Measurements from ENCODE around the gene CFHR5. TPM values are rescaled to one million over a fixed set of nuclear protein-coding genes. Genes with fewer than 3 reads are reported as not detected.
"Not testable (repeated sequence)": the region's sequence is repeated elsewhere in the genome, so short reads cannot be mapped to it uniquely, and the experiment has no call there.

Gene CFHR5
- not detected for polyA plus RNA-seq (2012; ENCODE audit: insufficient read length, low read depth)

GRCh38 chr1:196977278-196977677, at the start of gene CFHR5:
TSS of gene CFHR5 (plus strand) at chr1:196977556. CDS start at chr1:196977665, 109 bp downstream.
- TF ChIP-seq SIN3A (IDR thresholded peaks at IDR 0.05; ENCODE audit: borderline replicate concordance, insufficient read depth, low read length) = no peak
- no peak for TF ChIP-seq REST (IDR thresholded peaks at IDR 0.05; ENCODE audit: insufficient read depth in 1 of 2, low read depth in 2 of 2, low read length in 2 of 2)
- no peak for TF ChIP-seq POLR2AphosphoS5 (IDR thresholded peaks at IDR 0.05; ENCODE audit: low read depth, low read length)
- TF ChIP-seq TAF1 (IDR thresholded peaks at IDR 0.05; ENCODE audit: borderline replicate concordance, insufficient read depth, low read length) = no peak
- no peak for TF ChIP-seq FOXP2 (optimal IDR thresholded peaks at IDR 0.05; ENCODE audit: borderline replicate concordance, extremely low read depth, extremely low read length, insufficient read depth)

GRCh38 chr1:196933531-196934189, 43.7 kb upstream of the CFHR5 start:
- TF ChIP-seq REST (IDR thresholded peaks at IDR 0.05; ENCODE audit: insufficient read depth in 1 of 2, low read depth in 2 of 2, low read length in 2 of 2) (no peak), FOXP2 (optimal IDR thresholded peaks at IDR 0.05; ENCODE audit: borderline replicate concordance, extremely low read depth, extremely low read length, insufficient read depth) (no peak), SIN3A (IDR thresholded peaks at IDR 0.05; ENCODE audit: borderline replicate concordance, insufficient read depth, low read length) (no peak), TAF1 (IDR thresholded peaks at IDR 0.05; ENCODE audit: borderline replicate concordance, insufficient read depth, low read length) (no peak), POLR2AphosphoS5 (IDR thresholded peaks at IDR 0.05; ENCODE audit: low read depth, low read length) (no peak)

GRCh38 chr1:196943568-196943967, 33.8 kb upstream of the CFHR5 start, which contains the start of gene CFHR2:
TSS of gene CFHR2 (plus strand) at chr1:196943738. CDS start at chr1:196943881, 143 bp downstream.
- TF ChIP-seq SIN3A (IDR thresholded peaks at IDR 0.05; ENCODE audit: borderline replicate concordance, insufficient read depth, low read length); FOXP2 (optimal IDR thresholded peaks at IDR 0.05; ENCODE audit: borderline replicate concordance, extremely low read depth, extremely low read length, insufficient read depth); REST (IDR thresholded peaks at IDR 0.05; ENCODE audit: insufficient read depth in 1 of 2, low read depth in 2 of 2, low read length in 2 of 2): not testable (repeated sequence)

GRCh38 chr1:196951711-196952394, 25.5 kb upstream of the CFHR5 start:
- no peak for TF ChIP-seq SIN3A (IDR thresholded peaks at IDR 0.05; ENCODE audit: borderline replicate concordance, insufficient read depth, low read length)
- no peak for TF ChIP-seq REST (IDR thresholded peaks at IDR 0.05; ENCODE audit: insufficient read depth in 1 of 2, low read depth in 2 of 2, low read length in 2 of 2)
- TF ChIP-seq TAF1 (IDR thresholded peaks at IDR 0.05; ENCODE audit: borderline replicate concordance, insufficient read depth, low read length) = no peak
- TF ChIP-seq FOXP2 (optimal IDR thresholded peaks at IDR 0.05; ENCODE audit: borderline replicate concordance, extremely low read depth, extremely low read length, insufficient read depth) = no peak
- TF ChIP-seq POLR2AphosphoS5 (IDR thresholded peaks at IDR 0.05; ENCODE audit: low read depth, low read length) = no peak

Data from PFSK-1 (cell line).